HG02763 (cell line): ENCODE measurements around the gene FAM117A.
"Not testable (repeated sequence)": the region's sequence is repeated elsewhere in the genome, so short reads cannot be mapped to it uniquely, and the experiment has no call there.

ENCODE experiments used
- ATAC-seq: cut with Tn5 transposase; IDR thresholded peaks from one replicate; pipeline ENCODE4 v1.9.1; 2021; ENCODE audit warnings: mild to moderate bottlenecking, moderate library complexity; ENCODE audit not compliant: unreplicated experiment

Gene FAM117A

DNA sequence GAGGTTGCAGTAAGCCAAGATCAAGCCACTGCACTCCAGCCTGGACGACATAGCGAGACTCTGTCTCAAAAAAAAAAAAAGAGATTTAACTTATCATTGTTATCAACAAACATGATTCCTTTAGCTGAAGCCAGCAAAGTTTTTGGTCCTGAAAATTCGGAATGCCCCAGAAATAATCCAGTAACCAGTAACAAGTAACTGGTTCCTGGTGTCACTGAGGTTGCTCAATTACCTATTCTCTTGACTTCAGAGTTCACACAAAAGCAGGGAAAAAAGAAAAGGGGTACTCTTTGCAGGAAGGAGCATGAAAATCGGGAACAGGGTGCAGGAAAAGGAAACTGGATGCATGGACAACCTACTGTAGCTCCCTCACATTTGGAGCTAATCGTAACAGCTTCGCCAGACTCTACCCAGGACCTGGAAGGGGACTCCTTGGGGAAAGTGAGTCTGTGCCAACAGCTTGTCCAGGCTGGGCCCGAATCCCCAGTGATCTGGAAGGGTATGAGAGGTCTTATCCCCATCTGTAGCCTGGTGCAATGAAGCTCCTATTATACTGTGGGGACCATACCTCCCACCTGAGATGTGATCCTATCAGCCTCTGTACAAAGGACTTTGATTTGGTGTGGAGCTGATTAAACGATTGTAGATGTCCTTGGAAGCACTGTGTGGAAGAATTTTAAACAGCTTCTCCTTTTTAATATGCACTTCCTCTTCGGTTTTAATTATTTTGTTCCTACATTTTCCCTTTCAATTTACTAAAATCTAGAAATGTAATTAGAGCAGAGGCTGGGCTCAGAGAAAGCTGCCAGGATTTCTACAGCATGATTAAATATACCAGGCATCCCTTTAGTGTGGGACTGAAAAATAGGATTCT, 82.6 kb downstream of the FAM117A start:
- no peak for ATAC-seq

DNA sequence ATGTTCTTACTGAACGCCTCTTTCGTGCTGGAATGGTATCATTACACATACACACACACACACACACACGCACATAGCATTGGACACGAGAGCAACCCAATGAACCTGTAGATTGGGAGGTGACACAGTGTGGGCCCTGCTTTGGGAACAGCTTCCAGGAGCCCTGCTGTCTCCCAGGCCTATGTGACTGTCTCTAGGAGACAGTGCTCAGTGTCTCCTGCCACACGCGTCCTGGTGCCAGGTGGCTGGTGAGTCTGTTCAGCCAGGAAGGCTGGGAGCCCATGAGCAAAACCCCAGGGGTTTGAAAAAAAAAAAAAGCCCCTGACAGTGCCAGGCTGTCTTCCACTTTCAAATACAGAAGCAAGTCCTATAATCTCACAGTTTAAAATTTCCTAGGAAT, 83.6 kb downstream of the FAM117A start:
- ATAC-seq = no peak

DNA sequence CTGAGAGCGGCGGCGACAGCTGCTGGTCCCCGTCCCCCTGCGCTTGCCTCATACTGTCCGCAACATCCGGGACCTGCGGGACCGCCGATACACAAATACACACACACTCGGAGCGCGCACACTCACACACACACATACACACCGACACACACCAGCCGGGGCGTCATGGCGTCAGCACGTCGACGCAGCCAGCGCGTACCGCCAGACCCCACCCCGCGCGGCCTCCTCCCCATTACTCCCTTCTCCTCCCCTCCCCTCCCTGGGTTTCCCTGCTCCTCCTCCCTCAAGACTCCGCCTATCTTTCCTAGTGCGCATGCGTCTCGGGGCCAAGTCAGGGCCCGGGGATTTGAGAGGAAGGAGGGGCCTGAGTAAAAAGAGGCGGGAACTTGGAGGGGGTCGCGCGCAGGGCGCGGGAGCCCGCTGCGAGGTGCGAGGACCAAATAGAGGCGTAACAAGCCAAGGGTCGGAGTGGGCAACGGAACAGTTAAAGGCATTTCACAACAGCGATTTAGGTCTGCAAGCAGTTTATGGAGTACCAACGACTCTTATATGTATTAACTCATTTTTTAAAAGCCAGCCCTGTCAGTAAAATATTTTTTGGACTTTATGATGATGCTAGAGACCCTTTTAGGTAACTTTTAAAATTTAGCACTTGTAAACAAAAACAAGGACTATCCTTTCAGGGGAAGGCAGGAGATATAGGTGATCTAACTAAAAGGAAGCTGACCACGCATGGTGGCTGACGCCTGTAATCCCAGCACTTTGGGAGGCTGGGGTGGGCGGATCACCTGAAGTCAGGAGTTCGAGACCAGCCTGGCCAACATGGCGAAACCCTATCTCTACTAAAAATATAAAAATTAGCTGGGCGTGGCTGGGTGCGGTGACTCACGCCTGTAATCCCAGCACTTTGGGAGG, 85.7 kb downstream of the FAM117A start, which contains the start of gene SPOP:
Gene SPOP, minus strand, starts transcription at position 165 of the 915 bp plus-strand sequence. CDS start 55,287 bp downstream, outside the sequence.
- peak; percentile 81 for ATAC-seq

DNA sequence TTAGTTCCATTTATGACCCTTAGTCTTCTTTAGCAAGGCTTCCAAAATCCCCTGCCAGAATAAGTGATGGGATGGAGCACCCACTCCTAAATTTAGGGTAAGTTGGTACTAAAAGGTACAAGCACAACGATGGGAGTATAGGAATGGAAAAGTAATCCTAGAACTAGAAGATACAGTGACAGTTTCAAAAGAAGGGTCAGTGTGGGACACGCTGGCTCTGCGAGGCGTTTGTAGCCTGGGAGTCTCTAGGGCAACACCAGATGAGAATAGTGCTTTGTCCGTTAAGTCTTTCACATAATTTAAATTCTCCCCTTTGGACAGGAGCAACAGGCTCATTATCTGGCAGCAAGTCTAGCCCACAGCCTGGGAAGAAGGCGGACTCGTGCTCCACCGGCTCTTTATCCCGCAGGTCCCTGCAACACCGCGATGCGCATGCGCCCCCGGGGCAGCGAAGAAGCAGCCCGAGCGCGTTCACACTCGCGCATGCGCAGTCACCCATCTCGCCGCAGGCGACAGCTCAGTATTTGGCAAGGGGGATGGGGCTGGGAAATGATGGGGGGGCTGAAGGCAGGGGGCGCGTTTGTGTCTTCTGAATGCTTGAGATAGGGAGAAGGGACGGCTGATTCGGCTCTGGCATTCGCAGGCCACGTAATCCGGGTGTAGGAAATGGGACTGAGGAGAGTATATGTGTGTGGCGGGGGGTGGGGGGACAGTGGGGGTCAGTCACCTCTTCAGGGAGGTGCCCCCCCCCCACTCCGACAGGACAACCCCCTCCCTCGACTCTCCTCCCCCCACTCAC, 86.6 kb downstream of the FAM117A start:
- ATAC-seq = peak; percentile 52

DNA sequence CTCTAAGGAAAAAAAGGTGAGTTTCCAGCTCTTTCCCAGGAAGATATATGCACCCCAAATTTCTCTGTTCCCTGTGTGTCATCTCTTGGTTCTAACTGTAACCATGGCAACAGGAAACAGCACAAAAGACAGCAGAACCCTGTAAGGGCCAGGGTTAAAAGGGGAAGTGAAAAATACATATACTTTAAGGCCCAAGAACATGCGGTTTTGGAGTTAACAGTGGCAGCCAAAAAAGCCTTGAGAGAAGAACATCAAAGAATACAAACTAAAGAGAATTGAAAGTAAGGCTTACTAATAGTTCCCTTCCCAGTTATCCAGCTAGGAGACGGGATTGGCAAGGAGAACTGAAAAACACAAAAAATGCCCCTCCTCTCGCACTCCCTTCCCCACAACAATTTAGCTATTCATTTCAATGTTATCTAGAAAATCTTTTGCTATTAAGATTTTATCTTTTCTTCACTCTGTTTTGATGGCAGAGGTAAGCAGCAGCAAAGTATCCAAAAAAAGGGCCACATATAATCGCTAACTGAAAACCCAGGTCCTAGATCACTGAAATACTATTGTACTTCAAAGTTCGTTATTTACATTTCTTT, 87.6 kb downstream of the FAM117A start:
- ATAC-seq = peak; percentile 51

DNA sequence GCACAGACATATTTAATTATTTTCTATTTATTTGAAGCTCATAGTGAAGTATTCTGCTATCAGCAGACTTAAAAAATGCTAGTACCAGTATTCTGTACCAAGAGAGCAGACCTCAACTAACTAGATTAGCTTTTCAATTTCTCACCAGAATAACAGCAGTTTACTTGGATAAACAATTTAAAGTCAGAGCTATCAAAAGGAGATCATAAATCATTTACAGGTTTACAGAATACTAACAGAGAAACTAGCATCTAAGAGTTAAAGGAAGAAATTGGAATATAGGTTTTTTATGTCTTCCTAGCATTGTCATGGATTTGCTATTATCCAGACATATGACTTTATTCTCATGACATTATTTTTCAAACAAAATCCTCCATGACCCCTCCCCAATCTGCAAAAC, 89.4 kb downstream of the FAM117A start:
- no peak for ATAC-seq

DNA sequence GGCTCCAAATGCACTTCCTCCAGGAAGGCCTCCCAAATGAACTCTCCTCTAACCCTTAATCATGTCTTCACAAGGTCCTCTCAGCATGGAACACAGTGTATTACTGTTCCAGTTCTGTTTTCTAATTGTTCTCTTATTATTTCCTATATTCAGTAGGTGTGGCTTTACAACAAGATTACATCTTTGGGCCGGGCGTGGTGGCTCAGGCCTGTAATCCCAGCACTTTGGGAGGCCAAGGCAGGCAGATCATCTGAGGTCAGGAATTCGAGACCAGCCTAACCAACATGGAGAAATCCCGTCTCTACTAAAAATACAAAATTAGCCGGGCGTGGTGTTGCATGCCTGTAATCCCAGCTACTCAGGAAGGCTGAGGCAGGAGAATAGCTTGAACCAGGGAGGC, 90.3 kb downstream of the FAM117A start:
- not testable (repeated sequence) for ATAC-seq

DNA sequence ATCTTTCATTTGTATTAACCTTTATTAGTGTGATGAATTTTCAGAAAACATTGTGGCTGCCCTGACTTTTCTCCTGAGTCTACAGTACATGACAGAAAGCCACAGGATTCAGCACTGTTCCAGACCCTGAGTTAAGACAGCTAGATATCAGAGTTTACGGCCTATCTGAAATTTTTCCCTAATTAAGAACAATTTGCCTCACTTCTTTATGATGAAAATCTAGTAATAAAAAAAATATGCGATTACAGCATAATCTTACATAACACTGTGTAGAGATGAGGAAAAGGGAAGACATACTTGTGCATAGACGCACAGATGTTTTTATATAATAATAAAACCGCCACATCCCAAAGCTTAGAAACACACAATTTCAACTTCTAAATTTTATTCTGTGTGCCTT, 93.3 kb downstream of the FAM117A start:
- ATAC-seq = no peak

DNA sequence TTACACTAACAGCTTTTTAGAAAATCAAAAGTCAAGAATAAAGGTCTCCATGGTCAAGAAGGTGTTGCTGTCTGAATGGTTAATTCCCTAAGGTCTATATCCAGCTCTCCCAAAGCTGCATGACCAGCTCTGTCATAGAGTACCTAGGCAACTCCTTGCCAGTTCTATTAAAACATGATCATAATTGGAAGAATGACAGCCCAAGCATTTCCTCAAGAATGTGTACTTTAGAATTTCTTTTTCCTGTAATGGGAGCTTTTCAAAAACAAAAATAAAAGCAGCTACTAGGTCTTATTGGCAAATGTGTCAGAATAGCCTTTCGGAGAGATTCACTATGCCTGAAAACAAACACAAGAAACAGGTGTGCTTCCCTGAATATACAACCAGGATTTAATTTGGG, 93.9 kb downstream of the FAM117A start:
- no peak for ATAC-seq

DNA sequence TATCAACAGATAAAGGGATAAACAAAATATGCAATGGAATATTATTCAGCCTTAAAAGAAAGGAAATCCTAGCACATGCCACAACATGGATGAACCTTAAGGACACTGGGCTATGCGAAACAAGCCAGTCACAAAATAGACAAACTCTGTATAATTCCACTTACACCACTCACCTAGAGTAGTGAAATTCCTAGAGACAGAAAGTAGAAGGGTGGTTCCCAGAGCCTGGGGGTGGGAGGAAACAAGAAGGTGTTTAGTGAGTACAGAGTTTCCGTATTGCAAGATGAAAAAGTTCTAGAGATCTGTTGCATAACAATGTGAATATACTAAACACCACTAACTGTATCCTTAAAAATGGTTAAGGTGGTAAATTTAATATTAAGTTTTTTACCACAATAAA, 96.1 kb downstream of the FAM117A start:
- ATAC-seq = no peak

DNA sequence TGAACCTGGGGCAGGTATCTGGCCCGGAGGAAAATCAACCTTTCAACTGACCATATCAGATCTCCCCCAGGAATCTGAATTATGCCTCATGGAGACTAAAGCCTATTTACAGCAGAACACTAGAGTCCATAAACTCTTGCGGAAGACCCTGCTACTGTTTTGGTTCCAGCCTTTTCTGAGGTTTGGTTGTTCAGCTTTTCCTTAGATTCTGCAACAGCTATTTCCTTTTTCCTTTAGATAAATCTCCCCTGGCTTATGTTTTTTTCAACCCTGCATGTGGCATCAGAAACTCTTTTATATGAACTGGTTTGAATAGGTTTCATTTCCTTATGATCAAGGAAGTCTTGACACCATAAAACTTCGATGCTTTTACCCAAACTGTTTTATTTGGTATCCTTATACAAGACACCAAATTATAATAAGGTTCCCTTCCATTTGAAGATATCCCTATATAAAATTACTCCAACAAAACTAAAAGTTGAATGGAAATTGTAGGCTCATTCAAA, 99.2 kb downstream of the FAM117A start:
- no peak for ATAC-seq
